ENCODE data around the gene AMDHD1.

The AMDHD1 gene

GRCh38 chr12:95940514-95940913 lies 2.6 kb upstream of the AMDHD1 start:
- H3K4me3 ChIP-seq (ENCODE audit: low read depth, low read length): no peak overlapping the region
- TF ChIP-seq GLI2 (tag by site-specific recombination; IDR thresholded peaks at IDR 0.05; ENCODE audit: borderline replicate concordance, low read depth) (no peak), ZBTB10 (tag by site-specific recombination; IDR thresholded peaks at IDR 0.05) (no peak), ZBTB8A (tag by site-specific recombination; IDR thresholded peaks at IDR 0.05) (no peak), ZFP41 (tag by site-specific recombination; IDR thresholded peaks at IDR 0.05; ENCODE audit: borderline replicate concordance) (no peak), ZNF266 (tag by site-specific recombination; IDR thresholded peaks at IDR 0.05; ENCODE audit: low read depth) (no peak), YY1 (tag by site-specific recombination; IDR thresholded peaks at IDR 0.05) (no peak), ZBTB6 (tag by site-specific recombination; IDR thresholded peaks at IDR 0.05) (no peak), ZNF175 (tag by site-specific recombination; IDR thresholded peaks at IDR 0.05) (no peak), ZNF707 (tag by site-specific recombination; IDR thresholded peaks at IDR 0.05) (no peak), ZNF777 (tag by site-specific recombination; IDR thresholded peaks at IDR 0.05; ENCODE audit: borderline replicate concordance) (no peak), ZNF692 (tag by site-specific recombination; IDR thresholded peaks at IDR 0.05) (no peak)
- no peak overlapping the region for H3K27ac ChIP-seq (ENCODE audit: extremely low read depth, low read depth, low read length)
- H3K36me3 ChIP-seq (ENCODE audit: control insufficient read depth in 2 of 2, insufficient read depth in 1 of 2, low read length in 2 of 2): no peaks in the 10 kb centered on the region
- H3K9me3 ChIP-seq (ENCODE audit: control insufficient read depth, insufficient read depth, low read depth, low read length): no peaks in the 10 kb centered on the region
- ChIA-PET CTCF (interaction anchor here (0.5 to 2.2 kb wide), 7 partner anchors 23 to 1013 kb away, joined by 3 to 7 read pairs (median 5); no protein-coding TSS in a partner anchor), POLR2A (no interaction called here)
- peaks cover 3% of the 10 kb centered on the region; the same call in 1 of the 2 replicates for H3K4me1 ChIP-seq (ENCODE audit: control insufficient read depth, insufficient read depth, low read length)

- POLR2A ChIA-PET: interaction anchor here (0.8 to 1.0 kb wide), 2 partner anchors 16 to 468 kb away, joined by 3 read pairs; partner anchors contain the start of gene METAP2
- CTCF ChIA-PET: interaction anchor here (0.6 to 2.9 kb wide), 6 partner anchors 13 to 459 kb away, joined by 3 to 17 read pairs (median 4); no protein-coding TSS in a partner anchor
- no peaks in the 10 kb centered on the region for H3K9me3 ChIP-seq (ENCODE audit: control insufficient read depth, insufficient read depth, low read depth, low read length)
- peak overlapping the region; percentile 66 for H3K4me3 ChIP-seq (ENCODE audit: low read depth, low read length)
- peak overlapping the region; percentile 77 for H3K27ac ChIP-seq (ENCODE audit: extremely low read depth, low read depth, low read length)
- H3K4me1 ChIP-seq (ENCODE audit: control insufficient read depth, insufficient read depth, low read length): peaks cover 3% of the 10 kb centered on the region; the same call in 1 of the 2 replicates
- TF ChIP-seq ZNF398 (tag by site-specific recombination; IDR thresholded peaks at IDR 0.05): no peak
- peak; percentile 55 for TF ChIP-seq SP3 (tag by site-specific recombination; IDR thresholded peaks at IDR 0.05)
- H3K36me3 ChIP-seq (ENCODE audit: control insufficient read depth in 2 of 2, insufficient read depth in 1 of 2, low read length in 2 of 2): no peaks in the 10 kb centered on the region
Measured at GRCh38 chr12:95942101-95942523, 1.0 kb upstream of the AMDHD1 start.

All from HEK293 (cell line).